Bronchial epithelial cell (primary cell): Measurements from ENCODE around the gene CCR7. TPM values are rescaled to one million over a fixed set of nuclear protein-coding genes. Genes with fewer than 3 reads are reported as not detected.

Source experiments
- DNase-seq: peaks from one replicate; pipeline ENCODE4 v3.0.0-alpha.2; 2010; ENCODE audit warnings: low read depth
- FAIRE-seq: peaks from 2 replicates; lab custom pipeline; 2011; peaks lifted over from hg19 to GRCh38; lab: Jason Lieb, UNC
- H3K27me3 ChIP-seq: 2 replicates; pipeline ENCODE4 v1.5.1; 2011; ENCODE audit warnings: low read length; ENCODE audit not compliant: control insufficient read depth, insufficient read depth
- H3K36me3 ChIP-seq: 2 replicates; pipeline ENCODE4 v1.5.1; 2011; ENCODE audit warnings: low read length; ENCODE audit not compliant: control insufficient read depth, insufficient read depth
- H3K4me3 ChIP-seq: 2 replicates; pipeline ENCODE4 v1.5.1; 2011; ENCODE audit warnings: mild to moderate bottlenecking, low read depth, low read length, control low read depth
- total RNA-seq: library from RNA; depleted of rRNA; stranded (reverse); fragments of >200 nt; gene quantifications from 2 replicates; pipeline ENCODE4 v1.2.1, GENCODE V29; 2014
- TF ChIP-seq, protein P1 (sequence below): IDR thresholded peaks from 2 replicates; pipeline ENCODE4 v1.5.1; 2011; ENCODE audit warnings: mild to moderate bottlenecking, moderate library complexity, low read length, control low read depth, inconsistent platforms; ENCODE audit not compliant: insufficient read depth, severe bottlenecking

The CCR7 gene
- total RNA-seq, 1 donor from 2014 or later, result not detected

DNA sequence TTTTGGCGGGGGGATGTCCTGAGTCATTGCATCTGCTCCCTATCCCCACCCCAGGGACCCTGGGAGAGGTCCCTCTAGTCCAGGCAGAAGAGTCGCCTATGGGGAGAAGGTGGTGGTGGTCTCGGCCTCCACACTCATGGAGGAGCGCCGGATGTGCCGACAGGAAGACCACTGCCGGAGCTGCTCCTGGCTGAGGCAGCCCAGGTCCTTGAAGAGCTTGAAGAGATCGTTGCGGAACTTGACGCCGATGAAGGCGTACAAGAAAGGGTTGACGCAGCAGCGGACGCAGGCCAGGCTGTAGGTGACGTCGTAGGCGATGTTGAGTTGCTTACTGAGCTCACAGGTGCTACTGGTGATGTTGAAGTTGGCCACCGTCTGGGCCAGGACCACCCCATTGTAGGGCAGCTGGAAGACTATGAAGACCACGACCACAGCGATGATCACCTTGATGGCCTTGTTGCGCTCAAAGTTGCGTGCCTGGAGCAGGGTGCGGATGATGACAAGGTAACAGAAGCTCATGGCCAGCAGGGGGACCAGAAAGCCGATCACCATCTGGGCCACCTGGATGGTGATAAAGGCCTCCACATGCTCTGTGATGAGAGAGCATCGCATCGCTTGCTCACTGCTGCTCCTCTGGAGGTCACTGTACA, 10.5 kb downstream of the CCR7 start:
- no peaks in the 10 kb centered on the region for H3K36me3 ChIP-seq
- no peak overlapping the region for H3K4me3 ChIP-seq
- FAIRE-seq, result no peak

DNA sequence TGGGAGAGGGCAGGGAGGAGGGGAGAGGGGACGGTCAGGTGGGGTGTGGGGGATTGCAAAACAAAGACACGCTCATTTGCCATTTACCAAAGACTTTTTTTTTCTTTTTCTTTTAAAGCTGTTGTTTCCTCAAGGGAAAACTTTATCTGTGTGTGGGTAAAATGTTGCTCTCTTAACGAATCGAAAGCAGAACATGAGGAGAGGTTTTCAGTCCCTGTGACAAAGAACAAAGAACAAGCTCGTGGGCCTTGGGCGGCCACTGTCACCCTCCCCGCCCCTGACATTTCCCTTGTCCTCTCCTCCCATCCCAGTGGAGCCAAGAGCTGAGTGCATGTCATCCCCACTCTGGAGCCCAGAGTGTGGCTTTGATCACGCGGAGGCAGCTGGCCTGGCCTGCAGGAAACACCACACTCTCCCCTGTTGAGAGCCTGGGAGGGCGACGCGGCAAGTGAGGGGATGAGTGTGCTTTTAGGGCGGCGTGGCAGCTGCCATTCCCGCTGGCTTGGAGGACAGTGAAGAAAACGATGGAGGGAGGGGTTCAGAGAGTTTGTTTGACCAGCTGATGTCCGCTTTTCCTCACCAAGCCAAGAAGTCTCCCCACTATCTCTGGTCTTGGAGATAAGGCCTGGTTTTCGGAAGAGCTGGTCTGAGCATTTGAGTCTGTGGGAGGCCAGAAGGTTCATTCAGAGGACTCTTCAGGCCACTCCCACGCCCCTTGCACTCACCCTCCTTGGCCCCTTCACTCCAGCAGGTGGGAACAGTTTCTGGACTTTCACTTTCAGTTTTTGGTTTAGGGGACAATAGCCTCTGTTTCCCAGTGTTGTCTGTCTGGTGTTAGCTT, 11.4 kb downstream of the CCR7 start:
- TF ChIP-seq, protein P1, sequence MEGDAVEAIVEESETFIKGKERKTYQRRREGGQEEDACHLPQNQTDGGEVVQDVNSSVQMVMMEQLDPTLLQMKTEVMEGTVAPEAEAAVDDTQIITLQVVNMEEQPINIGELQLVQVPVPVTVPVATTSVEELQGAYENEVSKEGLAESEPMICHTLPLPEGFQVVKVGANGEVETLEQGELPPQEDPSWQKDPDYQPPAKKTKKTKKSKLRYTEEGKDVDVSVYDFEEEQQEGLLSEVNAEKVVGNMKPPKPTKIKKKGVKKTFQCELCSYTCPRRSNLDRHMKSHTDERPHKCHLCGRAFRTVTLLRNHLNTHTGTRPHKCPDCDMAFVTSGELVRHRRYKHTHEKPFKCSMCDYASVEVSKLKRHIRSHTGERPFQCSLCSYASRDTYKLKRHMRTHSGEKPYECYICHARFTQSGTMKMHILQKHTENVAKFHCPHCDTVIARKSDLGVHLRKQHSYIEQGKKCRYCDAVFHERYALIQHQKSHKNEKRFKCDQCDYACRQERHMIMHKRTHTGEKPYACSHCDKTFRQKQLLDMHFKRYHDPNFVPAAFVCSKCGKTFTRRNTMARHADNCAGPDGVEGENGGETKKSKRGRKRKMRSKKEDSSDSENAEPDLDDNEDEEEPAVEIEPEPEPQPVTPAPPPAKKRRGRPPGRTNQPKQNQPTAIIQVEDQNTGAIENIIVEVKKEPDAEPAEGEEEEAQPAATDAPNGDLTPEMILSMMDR, result no peak
- DNase-seq, result no peak
- Histone ChIP-seq H3K27me3 (no peaks in the 10 kb centered on the region), H3K36me3 (no peaks in the 10 kb centered on the region), H3K4me3 (no peak overlapping the region)
- no peak for FAIRE-seq

More for the DNA sequence above, 10.5 kb downstream of the CCR7 start:
- no peaks in the 10 kb centered on the region for H3K27me3 ChIP-seq
- DNase-seq, result no peak
- TF ChIP-seq, protein P1, result no peak

DNA sequence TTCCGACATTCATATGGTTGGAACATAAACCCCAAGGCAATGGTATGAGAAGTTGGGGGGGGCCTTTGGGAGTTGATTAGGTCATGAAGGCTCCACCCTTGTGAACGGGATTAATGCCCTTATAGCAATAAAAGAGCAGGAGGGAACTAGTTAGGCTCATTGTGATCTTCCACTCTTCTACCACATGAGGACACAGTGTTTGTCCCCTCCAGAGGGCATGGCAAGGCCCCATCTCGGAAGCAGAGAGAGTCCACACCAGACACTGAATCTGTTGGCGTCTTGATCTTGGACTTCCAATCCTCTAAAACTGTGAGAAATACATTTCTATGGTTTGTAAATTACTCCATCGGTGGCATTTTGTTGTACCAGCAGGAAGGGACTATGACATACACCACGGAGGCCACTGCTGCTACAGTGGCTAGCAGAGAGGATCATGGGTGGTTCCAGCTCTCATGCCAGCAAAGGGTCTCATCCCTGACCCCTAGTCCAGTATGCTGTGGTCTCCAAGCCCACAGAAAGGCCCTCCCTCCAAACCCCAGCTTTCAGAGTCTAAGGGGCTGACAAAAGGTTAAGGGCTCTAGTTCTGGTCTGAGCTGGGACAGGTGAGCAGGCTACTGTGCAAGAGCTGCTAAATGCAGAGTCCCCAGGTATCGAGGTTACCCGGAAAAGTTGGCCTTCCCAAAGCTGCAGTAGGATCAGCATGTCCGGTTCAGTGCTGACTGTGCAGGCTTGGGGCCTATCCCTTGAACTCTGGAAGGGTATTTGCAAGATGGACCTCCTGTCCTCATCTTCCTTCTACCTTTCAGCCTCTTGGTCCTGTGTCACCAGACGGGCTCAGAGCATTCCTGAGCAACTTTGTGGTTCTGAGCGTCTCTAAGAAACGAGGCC, 12.2 kb downstream of the CCR7 start:
- FAIRE-seq (no peak), DNase-seq (no peak)
- Histone ChIP-seq H3K27me3 (no peaks in the 10 kb centered on the region), H3K4me3 (no peak overlapping the region), H3K36me3 (no peaks in the 10 kb centered on the region)
- TF ChIP-seq, protein P1, result no peak

DNA sequence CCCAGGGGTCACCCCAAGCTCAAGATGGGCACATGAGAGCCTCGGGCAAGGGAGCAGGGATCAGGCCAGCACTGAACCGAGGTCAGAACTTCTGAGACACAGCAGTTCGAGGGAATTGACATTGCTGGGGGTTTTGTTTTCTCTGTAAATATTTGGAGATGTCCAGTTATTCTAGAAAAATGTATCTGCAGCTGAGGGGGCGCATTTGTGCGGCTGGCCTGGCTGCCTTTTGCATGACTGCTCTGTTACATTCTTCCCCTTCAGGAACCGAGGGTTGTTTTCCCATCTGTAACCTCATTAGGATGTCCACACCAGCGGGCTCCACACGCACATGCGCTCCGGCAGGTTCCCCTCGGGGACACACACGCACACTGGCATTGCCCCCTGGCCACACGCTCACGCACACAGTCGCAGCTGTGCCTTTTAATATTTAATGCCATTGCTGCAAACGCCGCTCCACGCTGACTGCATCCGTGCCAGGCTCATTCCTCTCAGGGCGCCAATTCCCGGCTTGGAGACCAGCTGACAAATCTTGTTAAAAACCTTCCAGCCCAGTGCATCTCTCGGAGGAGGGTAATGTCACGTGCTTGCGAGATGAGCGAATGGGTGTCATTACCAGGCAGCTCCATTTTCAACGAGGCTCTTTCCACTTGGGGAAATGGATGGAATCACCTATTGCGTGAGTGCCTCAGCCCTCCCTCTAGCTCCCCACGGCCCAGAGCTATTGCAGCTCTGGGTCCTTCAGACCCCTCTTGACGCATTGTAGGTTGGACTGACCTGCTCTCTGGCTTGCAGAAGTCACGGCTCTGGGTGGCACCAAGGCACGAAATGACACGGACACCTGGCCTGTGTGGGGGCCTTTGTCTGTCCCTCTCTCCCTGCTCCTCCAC, 13.1 kb downstream of the CCR7 start:
- TF ChIP-seq, protein P1, result no peak
- no peaks in the 10 kb centered on the region for H3K36me3 ChIP-seq
- H3K27me3 ChIP-seq, result no peaks in the 10 kb centered on the region
- DNase-seq (no peak), FAIRE-seq (no peak)
- no peak overlapping the region for H3K4me3 ChIP-seq
